Activated CD8-positive, alpha-beta T cell treated with anti-CD3 and anti-CD28 coated beads for 36 hours (primary cell): ENCODE data around the gene ATG2B. TPM values are rescaled to one million over a fixed set of nuclear protein-coding genes. Genes with fewer than 3 reads are reported as not detected.

Experiments used
- ATAC-seq: fragments of 200-7000 bp; cut with Tn5 transposase; one replicate; pipeline ENCODE4 v1.10.0; 2021; ENCODE audit warnings: mild to moderate bottlenecking, moderate library complexity
- CTCF ChIA-PET: fragments of 350-600 bp; sonication (Branson Sonifier 250); formaldehyde crosslinking; loops from one replicate; lab custom pipeline; 2021; ENCODE audit warnings: antibody characterized with exemption; lab: Charles Lee
- POLR2A ChIA-PET: fragments of 350-600 bp; sonication (Branson Sonifier 250); formaldehyde crosslinking; loops from one replicate; lab custom pipeline; 2021; ENCODE audit warnings: antibody characterized with exemption; lab: Charles Lee
- DNase-seq: peaks from one replicate; pipeline ENCODE4 v3.0.0-alpha.2; 2020
- H3K27ac Mint-ChIP-seq: one replicate; pipeline ENCODE4 v1.8.0; 2021; ENCODE audit warnings: mild to moderate bottlenecking, mixed read lengths
- H3K27me3 Mint-ChIP-seq: one replicate; pipeline ENCODE4 v1.8.0; 2021; ENCODE audit warnings: mixed read lengths
- H3K36me3 Mint-ChIP-seq: one replicate; pipeline ENCODE4 v1.8.0; 2021; ENCODE audit warnings: low read depth, mixed read lengths
- H3K4me1 Mint-ChIP-seq: one replicate; pipeline ENCODE4 v1.8.0; 2021; ENCODE audit warnings: low read depth, mixed read lengths
- H3K4me3 Mint-ChIP-seq: one replicate; pipeline ENCODE4 v1.8.0; 2021; ENCODE audit warnings: mild to moderate bottlenecking, moderate library complexity, mixed read lengths
- H3K9me3 Mint-ChIP-seq: one replicate; pipeline ENCODE4 v1.8.0; 2021; ENCODE audit warnings: mixed read lengths
- CTCF ChIP-seq: fragments of 200-600 bp; IDR thresholded peaks from one replicate; pipeline ENCODE4 v1.8.0; 2022; ENCODE audit warnings: antibody characterized with exemption, mild to moderate bottlenecking
- intact Hi-C: fragments of 100-400 bp; cut with micrococcal nuclease; formaldehyde crosslinking; loops from one replicate; pipeline ENCODE4 v1.10.0; 2022
- total RNA-seq, 2 experiments: library from RNA; stranded (reverse); gene quantifications; one replicate each; pipeline ENCODE4 v1.2.3, GENCODE V29; 2021

ATG2B gene
- total RNA-seq, 2 experiments from 2014 or later, result 12.9 to 13.3 TPM

- ChIA-PET POLR2A (no interaction called here), CTCF (no interaction called here)
- TF ChIP-seq CTCF, result no peak
- H3K27ac Mint-ChIP-seq, result no peak overlapping the region
- H3K36me3 Mint-ChIP-seq, result peaks cover 3% of the 10 kb centered on the region
- no peak for ATAC-seq
- intact Hi-C loops, result no loop called here
- no peaks in the 10 kb centered on the region for H3K27me3 Mint-ChIP-seq
- no peak overlapping the region for H3K4me3 Mint-ChIP-seq
- H3K4me1 Mint-ChIP-seq, result peaks cover 26% of the 10 kb centered on the region
- no peak for DNase-seq
- no peaks in the 10 kb centered on the region for H3K9me3 Mint-ChIP-seq
These were observed 5.4 kb upstream of the ATG2B start for GRCh38 chr14:96368534-96368933.

GRCh38 chr14:96364962-96365361 is 1.8 kb upstream of the ATG2B start:
- CTCF ChIA-PET, result no interaction called here
- H3K36me3 Mint-ChIP-seq, result peaks cover 9% of the 10 kb centered on the region

GRCh38 chr14:96363751-96364336 is 703 bp upstream of the ATG2B start:
- Mint-ChIP-seq H3K4me1 (peaks cover 48% of the 10 kb centered on the region), H3K36me3 (peaks cover 9% of the 10 kb centered on the region), H3K9me3 (no peaks in the 10 kb centered on the region), H3K27me3 (no peaks in the 10 kb centered on the region), H3K4me3 (peak overlapping the region; percentile 88), H3K27ac (peak overlapping the region; percentile 72)
- TF ChIP-seq CTCF, result no peak
- ChIA-PET POLR2A (interaction anchor here (1.0 to 1.3 kb wide), 2 partner anchors 15 to 28 kb away, joined by 3 to 12 read pairs; partner anchors contain the start of gene AK7), CTCF (no interaction called here)
- intact Hi-C loops, result loop anchor here (2.0 to 5.0 kb wide), 2 partner anchors 29 to 138 kb away; partner anchors contain the start of genes AK7 and PAPOLA
- peak; percentile 54 for DNase-seq
- peak; percentile 9 for ATAC-seq

More at GRCh38 chr14:96364962-96365361, 1.8 kb upstream of the ATG2B start:
- H3K9me3 Mint-ChIP-seq, result no peaks in the 10 kb centered on the region
- H3K27ac Mint-ChIP-seq, result no peak overlapping the region
- ATAC-seq (no peak), DNase-seq (no peak)
- POLR2A ChIA-PET, result no interaction called here
- no peaks in the 10 kb centered on the region for H3K27me3 Mint-ChIP-seq
- peaks cover 40% of the 10 kb centered on the region for H3K4me1 Mint-ChIP-seq
- intact Hi-C loops, result loop anchor here (5.0 kb wide), 1 partner anchor 137 kb away; the partner anchor contains the start of gene PAPOLA
- TF ChIP-seq CTCF, result no peak
- peak overlapping the region; percentile 88 for H3K4me3 Mint-ChIP-seq

GRCh38 chr14:96362071-96362964 is 823 bp downstream of the ATG2B start:
- H3K27ac Mint-ChIP-seq, result peak overlapping the region; percentile 91
- TF ChIP-seq CTCF, result no peak
- H3K36me3 Mint-ChIP-seq, result peaks cover 11% of the 10 kb centered on the region
- H3K9me3 Mint-ChIP-seq, result no peaks in the 10 kb centered on the region
- intact Hi-C loops, result loop anchor here (2.0 to 5.0 kb wide), 2 partner anchors 30 to 140 kb away; partner anchors contain the start of genes AK7 and PAPOLA
- peak overlapping the region; percentile 88 for H3K4me3 Mint-ChIP-seq
- peaks cover 54% of the 10 kb centered on the region for H3K4me1 Mint-ChIP-seq
- DNase-seq (peak; percentile 69), ATAC-seq (peak; percentile 43)
- no peaks in the 10 kb centered on the region for H3K27me3 Mint-ChIP-seq
- CTCF ChIA-PET, result no interaction called here
- POLR2A ChIA-PET, result interaction anchor here (1.1 kb wide), 1 partner anchor 141 kb away, joined by 3 read pairs; no protein-coding TSS in a partner anchor
